NCI-H2227 (cell line): ENCODE measurements around the gene EGLN1.

ENCODE experiments used
- DNase-seq: peaks from one replicate; lab custom pipeline; 2025; ENCODE audit not compliant: unreplicated experiment; lab: John Stamatoyannopoulos, UW

The EGLN1 gene

DNA sequence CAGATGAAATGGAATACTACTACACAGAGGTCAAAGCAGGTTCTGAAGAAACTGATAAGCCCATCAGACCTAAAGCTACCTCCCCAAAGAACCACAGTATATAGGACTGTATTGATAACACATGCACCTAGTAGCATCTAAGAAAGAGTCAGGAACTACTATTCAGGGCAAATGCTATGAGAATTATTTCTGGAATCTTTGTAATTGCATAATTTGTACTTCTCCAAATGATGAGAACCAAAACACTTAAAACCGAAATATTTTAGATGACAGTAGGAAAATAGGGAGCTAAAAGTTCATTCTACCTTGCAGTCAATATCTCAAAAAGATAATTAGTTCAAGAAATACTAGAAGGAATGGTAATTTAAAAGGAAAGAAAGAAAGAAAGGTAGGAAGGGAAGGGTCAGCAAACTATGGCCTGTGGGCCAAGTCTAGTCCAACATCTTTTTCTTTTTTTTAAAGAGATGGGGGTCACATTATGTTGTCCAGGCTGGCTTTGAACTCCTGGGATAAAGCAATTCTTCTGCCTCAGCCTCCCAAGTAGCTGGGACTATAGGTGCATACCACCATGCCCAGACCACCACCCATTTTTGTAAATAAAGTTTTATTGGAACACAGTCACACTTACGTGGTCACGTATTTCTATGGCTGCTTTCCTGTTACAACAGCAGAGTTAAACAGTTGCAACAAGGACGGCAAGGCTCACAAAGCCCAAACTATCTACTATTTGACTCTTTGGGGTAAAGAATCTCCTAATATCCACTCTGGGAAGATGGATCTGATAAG is 24.0 kb downstream of the EGLN1 start:
- no peak for DNase-seq

DNA sequence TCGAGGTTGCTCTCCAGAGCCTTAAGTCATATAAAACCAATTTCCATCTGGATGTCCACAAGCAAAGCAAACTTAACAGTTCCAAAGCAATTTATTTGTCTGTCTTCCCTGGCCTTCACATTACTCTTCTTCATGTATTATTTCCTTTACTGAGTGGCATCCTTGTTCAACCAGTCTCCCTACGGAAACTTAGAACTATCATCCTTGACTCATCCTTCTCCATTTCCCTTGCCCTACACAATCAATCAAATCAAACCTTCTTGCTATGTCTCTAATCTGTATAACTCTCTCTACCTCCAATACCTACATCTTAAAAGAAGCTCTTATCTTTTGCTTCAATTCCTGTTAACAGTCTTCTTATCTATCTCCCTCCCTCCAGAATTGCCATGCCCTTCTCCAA is 25.4 kb downstream of the EGLN1 start:
- DNase-seq = no peak

DNA sequence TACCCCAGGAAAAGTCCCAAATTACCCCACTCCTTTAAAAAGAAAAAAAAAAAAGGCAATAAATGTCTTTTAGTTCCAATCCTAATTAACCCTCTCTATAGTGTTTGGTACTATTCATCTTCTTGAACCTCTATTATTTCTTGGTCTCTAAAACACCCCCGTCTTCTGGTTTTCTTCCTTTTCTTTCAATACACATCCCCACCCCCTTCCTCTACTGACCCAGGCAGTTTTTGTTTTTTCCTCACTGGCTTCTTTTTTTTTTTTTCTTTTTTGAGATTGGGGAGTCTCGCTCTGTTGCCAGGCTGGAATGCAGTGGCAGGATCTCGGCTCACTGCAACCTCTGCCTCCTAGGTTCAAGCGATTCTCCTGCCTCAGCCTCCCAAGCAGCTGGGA is 26.1 kb downstream of the EGLN1 start:
- DNase-seq = no peak

DNA sequence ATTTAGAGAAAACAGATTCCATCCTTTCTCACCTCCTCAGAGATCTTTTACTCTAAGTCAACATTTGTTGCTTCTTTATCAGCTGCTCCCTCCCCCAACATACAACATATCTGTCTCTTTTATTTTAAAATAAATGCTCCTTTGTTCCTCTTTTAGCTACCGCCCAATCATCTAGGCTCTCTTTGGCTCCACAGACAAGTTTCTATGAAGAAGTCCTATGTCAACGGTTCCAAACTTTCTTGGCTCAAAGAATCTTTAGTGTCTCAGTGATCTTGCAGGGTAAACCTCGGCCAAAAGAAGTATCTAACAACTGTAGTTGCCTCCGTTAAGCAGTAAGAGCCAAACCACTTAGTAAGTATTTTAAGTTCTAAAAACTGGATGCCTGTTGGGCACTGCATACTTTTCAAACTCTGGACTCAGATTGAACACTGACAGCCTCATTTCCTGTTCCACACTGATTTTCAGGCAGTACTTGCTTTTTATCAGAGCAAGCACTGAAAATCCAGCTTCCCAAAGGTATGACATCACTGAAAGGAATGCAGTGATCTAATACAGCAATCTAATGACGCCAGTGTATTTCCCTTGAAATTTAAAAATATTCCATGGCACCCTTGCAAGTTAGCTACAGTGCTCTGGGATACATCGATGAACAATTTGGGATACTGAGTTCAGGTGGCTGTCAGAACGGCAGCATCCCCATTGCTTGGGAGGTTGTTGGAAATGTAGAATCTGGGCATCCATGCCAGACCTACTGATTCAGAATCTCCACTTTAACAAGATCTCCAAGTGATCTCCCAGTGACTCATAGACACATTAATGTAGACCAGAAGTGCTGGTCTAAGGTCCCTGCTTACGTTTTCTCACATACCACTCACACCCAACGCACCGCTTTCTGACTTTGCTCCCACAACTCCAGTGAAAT is 26.8 kb downstream of the EGLN1 start:
- no peak for DNase-seq

DNA sequence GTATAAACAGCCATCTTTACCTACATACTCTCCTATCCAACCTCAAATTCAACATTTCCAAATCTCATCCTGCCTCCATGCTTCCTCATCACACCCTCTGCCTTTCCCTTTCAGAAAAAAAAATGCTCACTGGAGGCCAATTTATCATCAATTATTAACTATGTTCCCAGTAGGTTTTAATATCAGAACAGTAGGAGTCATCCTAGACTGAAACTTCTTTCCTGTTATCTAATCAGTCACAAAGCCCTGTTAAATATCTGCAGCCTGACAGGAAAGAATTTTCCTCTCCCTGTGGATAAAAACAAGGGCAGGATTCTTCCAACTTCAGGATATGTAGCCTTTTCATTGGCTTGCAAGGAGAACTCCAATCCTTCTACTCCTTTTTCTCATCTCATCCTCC is 28.4 kb downstream of the EGLN1 start:
- DNase-seq = no peak

DNA sequence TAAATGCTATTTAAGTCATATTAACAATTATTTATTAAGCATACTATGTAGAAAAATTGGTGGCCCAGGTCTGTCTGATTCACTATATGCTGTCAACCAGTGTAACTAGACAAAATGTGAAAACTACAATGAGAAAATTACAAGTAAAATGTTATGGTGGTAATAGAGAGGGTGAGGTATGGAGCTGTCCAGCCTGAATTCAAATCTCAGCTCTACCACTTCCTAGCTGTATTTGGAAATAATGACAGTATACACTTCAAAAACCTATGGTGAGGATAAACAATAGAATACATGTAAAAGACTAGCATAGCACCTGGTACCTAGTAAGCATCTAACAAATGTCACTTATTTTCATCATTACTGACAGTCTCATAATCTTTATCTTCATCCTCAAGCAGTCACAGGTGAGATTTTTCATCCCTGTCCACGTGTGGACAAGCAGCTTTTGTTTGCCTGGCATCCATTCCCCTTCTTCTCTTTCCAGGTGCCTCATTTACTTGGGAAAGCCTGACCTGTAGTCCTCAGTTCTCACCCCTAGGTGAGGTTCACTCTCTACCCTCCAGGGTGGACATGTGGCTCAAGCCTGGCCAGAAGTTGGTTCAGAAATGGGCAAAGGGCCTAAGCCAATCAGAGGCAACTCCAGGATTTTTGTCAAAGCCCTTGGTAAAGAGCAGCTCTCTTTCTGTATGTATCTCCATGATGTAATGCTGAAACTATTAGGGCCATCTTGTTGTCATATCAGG is 29.5 kb downstream of the EGLN1 start:
- DNase-seq = no peak

DNA sequence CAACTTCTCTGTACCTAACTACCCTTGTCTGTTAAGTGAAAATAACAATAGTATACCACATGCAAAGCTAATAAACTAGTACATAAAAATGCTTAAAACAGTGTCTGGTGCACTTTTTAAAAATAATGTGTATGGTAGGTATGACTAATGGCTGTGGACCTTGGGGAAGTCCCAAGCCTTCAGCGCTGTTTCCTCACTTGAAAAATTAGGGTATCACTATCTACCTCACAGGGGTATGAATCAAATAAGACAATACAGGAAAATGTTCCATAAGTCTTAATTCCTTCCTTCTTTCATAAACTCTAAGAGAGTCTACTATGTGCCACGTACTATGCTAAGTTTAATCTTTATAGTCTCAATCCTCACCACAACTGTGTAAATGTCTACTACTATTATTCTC is 32.0 kb downstream of the EGLN1 start:
- DNase-seq = no peak

DNA sequence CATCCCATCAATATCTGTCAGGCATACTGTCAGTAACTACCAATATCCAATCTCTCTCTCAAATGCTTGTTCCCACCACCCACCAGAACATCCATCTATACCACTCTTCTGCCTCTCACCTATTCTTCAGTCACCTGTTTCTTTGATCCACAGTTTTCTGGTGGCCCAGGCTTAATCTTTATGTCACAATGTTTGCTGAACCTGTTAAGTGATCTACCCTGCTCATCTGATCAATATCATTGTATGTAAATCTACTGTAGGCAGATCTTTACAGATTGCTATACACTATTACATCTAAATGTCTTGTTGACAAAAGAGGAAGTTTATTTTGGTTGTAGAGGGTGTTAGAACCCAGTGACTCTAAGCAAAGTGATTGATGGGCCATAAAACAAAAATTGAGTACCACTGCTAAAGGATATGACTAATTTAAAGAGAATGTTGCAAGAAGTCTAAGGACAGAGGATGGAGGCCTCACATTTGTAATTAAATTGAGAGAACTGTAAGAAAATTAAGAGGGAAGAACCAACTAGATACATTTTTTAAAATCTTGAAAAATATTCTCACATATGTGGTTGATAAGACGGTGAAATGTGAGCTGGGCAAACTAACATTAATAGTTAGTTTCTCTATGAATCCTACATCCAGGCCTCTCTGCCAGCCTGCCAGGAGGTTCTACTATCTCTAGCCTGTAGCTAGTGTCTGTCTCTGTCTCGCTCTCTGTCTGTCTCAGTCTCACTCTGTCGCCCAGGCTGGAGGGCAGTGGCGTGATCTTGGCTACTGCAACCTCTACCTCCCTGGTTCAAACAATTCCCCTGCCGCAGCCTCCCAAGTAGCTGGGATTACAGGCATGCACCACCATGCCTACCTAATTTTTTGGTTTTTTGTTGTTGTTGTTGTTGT is 34.1 kb downstream of the EGLN1 start:
- no peak for DNase-seq

DNA sequence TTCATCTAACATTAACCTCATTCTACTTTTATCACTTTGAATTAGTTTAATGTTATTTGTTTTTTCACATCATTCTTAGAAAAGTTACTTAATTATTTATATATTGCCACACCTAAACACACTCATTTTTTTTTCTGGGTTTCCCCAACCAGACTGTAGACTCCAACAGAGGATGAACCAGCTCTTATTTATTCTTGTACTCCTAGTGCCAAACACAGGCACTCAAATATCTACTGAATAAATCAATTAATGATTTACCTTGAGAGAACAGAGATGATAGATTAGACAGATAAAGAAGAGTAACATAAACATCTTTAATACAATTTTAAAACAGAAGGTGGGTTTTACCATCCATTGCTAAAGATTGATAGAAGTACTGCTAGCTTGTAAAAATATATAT is 35.6 kb downstream of the EGLN1 start:
- DNase-seq = no peak

DNA sequence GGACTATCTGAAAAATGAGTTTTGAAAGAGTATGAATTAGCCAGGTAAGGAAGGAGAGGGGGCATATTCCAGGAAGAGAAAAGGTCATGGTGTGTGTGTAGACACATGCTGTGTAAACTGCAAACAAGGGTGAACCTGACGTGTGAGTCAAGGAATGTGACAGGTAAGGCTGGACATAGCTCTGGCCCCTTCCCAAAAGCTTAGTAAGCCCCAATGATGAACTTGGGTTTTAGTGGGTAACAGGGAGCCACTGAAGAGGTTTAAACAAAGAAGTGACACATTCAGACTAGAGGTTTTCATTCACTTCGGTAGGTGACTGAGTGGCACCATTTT is 36.7 kb downstream of the EGLN1 start:
- no peak for DNase-seq

DNA sequence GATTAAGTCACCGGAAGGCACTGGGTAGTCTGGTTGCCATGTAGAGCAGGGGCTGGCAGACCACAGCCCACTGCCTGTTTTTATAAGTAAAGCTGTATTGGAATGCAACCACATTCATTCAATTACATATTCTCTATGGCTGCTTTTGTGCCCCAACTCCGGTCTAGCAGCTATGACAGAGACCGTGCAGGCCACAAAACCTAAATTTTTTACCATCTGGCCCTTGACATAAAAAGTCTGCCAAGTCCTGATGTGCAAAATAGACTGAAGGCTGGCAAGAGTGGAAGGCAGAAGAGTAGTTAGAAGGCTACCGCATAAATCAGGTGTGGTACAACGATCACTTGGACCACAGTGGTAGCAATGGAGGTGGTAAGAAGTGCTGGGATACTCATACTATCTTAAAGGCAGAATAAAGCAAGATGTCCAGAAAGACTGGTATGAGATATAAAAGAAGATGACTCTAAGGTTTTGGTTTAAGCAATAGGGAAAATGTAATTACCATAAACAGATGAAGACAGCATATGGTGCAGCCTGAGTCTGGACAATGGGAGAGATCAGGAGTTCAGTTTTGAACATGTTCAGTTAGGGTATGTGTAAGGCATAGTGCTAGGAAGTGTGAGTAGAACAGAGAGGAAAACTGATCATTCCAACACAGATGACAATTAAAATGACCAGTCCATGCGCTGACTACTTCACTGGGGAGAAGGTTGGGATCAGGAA is 37.2 kb downstream of the EGLN1 start:
- DNase-seq = no peak

DNA sequence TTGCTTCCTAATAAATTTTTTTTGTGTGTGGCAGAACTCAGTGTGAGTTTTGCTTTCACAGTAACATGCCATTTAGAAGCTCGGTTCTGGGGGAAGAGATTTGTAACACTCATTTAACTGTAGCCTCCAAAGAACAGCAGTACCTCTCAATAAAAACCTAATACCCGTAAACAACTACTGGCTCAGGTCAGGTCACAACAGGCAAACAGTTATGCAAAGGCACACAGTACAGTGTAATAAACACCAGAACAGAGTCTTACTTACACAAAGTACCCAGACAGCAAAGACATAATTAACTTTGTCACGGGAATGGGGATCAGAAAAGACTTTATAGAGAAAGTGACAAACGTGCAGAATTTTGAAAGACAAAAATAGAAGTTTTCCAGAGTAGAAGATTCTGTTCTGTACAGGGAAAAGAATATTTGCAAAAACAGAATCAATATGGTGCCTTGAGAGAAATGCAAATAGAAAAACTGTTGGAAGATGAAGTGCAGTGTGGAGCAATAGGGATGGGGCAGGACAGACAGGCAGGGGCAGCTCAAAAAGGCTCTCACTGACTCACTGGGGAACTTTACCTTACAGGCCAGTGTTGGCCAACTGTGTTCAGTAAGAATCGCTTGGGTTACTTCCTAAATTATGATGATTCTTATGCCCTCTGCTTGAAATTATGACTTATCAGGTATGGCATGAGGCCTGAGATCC is 38.8 kb downstream of the EGLN1 start:
- DNase-seq = no peak

DNA sequence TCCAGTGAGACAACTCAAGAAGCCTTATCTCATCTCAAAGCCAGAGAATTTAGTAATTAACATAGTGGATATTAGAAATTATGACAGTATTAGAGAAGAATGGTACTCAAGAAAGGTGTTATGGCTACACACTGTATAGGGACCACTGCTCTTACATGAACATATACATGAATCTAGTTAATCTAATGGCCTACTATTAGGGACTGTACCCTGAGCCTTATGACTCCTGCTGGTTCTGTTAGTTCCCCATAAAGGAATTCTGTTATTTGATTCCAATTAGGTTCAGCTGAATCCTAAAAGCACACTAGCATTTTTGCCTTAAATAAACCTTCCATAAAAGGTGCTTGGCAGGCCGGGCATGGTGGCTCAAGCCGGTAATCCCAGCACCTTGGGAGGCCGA is 39.7 kb downstream of the EGLN1 start:
- no peak for DNase-seq

DNA sequence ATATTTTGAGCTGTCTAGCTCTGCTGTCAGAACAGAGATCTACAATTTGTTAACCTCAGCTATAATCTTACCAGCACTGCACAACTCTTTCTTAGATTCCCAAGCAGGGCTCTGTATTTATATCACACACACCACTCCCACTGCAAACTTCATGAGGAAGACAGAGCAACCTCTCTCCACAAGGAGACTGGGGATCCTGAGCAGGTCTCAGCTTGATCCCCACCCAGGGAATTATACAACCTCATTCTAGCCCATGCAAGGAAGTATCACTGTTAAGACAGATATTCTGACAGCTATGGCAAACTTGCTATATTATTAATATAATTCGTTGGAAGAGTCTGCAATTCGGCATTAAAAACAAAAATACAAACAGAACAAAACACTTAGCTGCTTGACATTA is 40.4 kb downstream of the EGLN1 start:
- no peak for DNase-seq

DNA sequence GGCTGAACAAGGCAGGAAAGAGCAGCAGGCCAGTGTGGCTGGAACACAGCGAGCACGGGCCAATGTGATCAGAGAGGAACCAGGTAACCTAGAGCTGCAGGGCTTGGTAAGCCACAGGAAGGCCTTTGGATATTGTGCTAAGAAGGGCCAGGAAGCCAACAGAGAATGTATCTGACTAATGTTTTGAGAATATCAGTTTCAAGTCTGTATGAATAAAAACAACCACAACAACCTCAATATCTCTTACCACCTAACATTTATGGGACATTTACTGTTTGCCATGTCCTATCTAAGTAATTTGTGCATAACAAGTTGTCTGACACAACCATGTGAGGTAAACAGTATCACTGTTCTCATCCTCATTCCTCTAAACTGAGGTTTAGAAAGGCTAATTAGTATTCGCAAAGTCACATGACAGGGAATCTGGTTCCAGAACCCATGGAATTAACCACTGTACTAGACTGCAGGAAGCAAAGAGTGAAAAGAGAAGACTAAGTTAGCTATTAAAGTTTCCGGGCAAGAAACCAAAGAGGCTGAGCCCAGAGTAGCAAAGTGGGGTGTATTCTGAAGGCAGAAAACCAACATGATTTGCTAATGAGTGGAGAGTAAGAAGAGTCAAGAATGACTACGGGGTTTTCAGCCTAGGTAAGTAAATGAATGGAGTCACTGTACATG is 45.1 kb downstream of the EGLN1 start:
- no peak for DNase-seq

DNA sequence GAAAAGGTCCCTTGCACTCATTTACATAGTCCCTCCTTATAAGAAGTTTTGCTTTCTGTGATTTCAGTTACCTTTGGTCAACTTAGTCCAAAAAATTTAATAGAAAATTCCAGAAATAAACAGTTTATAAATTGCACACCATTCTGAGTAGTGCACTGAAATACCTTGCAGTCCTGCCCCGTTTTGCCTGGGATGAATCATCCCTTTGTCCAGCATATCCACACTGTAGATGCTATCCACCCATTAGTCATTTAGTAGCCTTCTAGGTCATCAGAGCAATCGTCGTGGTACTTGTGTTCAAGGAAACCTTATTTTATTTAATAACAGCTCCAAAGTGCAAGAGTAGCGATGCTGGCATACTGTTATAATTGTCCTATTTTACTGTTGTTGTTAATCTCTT is 46.0 kb downstream of the EGLN1 start:
- DNase-seq = no peak

DNA sequence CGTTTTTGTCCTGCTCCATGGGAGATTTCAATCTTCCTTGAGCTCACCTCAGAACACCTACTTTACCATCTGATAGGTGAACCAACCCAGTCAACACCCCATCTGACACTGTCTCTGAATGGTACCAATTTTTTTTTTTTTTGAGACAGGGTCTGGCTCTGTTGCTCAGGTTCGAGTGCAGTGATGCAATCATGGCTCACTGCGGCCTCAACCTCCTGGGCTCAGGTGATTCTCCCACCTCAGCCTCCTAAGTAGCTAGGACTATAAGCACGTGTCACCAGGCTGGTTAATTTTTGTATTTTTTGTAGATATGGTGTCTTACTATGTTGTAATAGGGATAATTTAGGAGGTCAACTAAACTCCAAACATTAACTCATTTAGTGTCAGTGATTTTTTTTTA is 47.7 kb downstream of the EGLN1 start:
- DNase-seq = no peak

DNA sequence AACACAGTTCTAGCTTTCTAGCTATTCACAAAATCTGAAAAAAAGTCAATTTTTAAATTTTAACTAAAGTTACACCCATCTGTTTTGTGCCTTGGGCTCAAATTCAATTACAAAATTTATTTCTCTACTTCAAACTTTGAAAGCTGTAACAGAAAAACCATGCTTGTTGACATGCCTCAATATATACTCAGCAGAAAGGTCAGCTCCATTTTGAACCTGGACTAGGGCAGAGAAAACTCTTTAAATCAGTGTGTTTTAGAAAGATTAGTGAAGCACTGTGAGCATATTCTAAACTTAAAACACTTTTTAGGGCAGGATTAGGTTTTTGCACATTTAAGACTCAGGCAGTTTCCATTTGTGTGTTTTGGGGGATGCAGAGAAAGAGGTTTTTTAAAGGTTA is 49.6 kb downstream of the EGLN1 start:
- no peak for DNase-seq

DNA sequence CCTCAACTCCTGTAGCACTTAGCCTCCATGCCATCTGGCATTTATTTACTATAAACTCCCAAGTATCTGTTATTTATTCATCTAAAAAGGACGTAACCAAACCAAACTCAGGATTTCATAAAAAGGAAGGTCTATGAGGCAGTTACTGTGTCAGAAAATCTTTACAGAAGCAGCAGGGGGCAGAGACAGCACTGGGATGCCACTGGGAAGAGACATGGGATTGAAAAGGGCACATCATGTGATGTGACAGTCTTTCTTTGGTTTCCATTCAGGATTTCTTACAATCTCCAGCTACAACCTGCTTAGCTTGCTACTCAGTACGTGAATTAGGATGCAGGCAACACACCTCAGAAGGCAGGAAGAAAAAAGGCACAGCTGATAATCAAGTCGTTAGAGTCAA is 52.8 kb downstream of the EGLN1 start:
- DNase-seq = no peak
